ENCODE measurements around the gene PIMREG.

The PIMREG gene

GRCh38 chr17:6498901-6499540, 54.8 kb downstream of the PIMREG start:
- no peak for DNase-seq (ENCODE audit: low read depth)

All from amniotic epithelial cell (primary cell).